Activated CD4-positive, alpha-beta T cell treated with anti-CD3 and anti-CD28 coated beads for 48 hours (primary cell): Measurements from ENCODE around the gene TSPAN14.

ENCODE experiments used
- DNase-seq: peaks from one replicate; pipeline ENCODE4 v3.0.0-alpha.2; 2020

The TSPAN14 gene

GRCh38 chr10:80425901-80426300 lies 28.2 kb upstream of the TSPAN14 start:
- DNase-seq = no peak

- DNase-seq = no peak
Measured at GRCh38 chr10:80427541-80427940, 26.6 kb upstream of the TSPAN14 start.

- no peak for DNase-seq
Measured at GRCh38 chr10:80429521-80429973, 24.6 kb upstream of the TSPAN14 start.

- no peak for DNase-seq
Measured at GRCh38 chr10:80433134-80433533, 21.0 kb upstream of the TSPAN14 start.

- DNase-seq = no peak
Measured at GRCh38 chr10:80436446-80437098, 17.5 kb upstream of the TSPAN14 start.

GRCh38 chr10:80437227-80437626 lies 16.9 kb upstream of the TSPAN14 start:
- no peak for DNase-seq

- DNase-seq = no peak
Measured at GRCh38 chr10:80441831-80442230, 12.3 kb upstream of the TSPAN14 start.

- no peak for DNase-seq
Measured at GRCh38 chr10:80442879-80443278, 11.2 kb upstream of the TSPAN14 start.

- peak; percentile 28 for DNase-seq
Measured at GRCh38 chr10:80443531-80443974, 10.6 kb upstream of the TSPAN14 start.

- DNase-seq = no peak
Measured at GRCh38 chr10:80444124-80444523, 10.0 kb upstream of the TSPAN14 start.

GRCh38 chr10:80444646-80445319 lies 9.3 kb upstream of the TSPAN14 start:
- DNase-seq = peak; percentile 81

- no peak for DNase-seq
Measured at GRCh38 chr10:80447436-80448190, 6.5 kb upstream of the TSPAN14 start.

GRCh38 chr10:80448209-80448942 lies 5.7 kb upstream of the TSPAN14 start:
- no peak for DNase-seq

- no peak for DNase-seq
Measured at GRCh38 chr10:80449520-80449919, 4.6 kb upstream of the TSPAN14 start.

- DNase-seq = no peak
Measured at GRCh38 chr10:80451132-80451531, 3.0 kb upstream of the TSPAN14 start.

GRCh38 chr10:80452069-80452468 lies 2.0 kb upstream of the TSPAN14 start:
- DNase-seq = no peak

- no peak for DNase-seq
Measured at GRCh38 chr10:80452640-80453039, 1.5 kb upstream of the TSPAN14 start.

GRCh38 chr10:80453056-80453841 lies 861 bp upstream of the TSPAN14 start:
- no peak for DNase-seq

GRCh38 chr10:80454513-80455460 lies 677 bp downstream of the TSPAN14 start:
- DNase-seq = no peak

- no peak for DNase-seq
Measured at GRCh38 chr10:80455461-80456349, 1.6 kb downstream of the TSPAN14 start.
